ENCODE results near the gene SELENOP. TPM values are rescaled to one million over a fixed set of nuclear protein-coding genes. Genes with fewer than 3 reads are reported as not detected.

Gene SELENOP
- total and polyA plus RNA-seq, 2 experiments from 2014 or later, result 3,137 to 5,946 TPM

- TF ChIP-seq EZH2 (IDR thresholded peaks at IDR 0.05; ENCODE audit: borderline replicate concordance) (no peak), EZH2phosphoT487 (IDR thresholded peaks at IDR 0.05; ENCODE audit: low read depth, severe bottlenecking, unreplicated experiment) (no peak), CTCF (IDR thresholded peaks at IDR 0.05; ENCODE audit: poor library complexity) (no peak)
- no peaks in the 10 kb centered on the region for H3K27me3 ChIP-seq
- no peaks in the 10 kb centered on the region for H3K79me2 ChIP-seq
- no peaks in the 10 kb centered on the region for H3K9me2 ChIP-seq (replicated peaks; ENCODE audit: insufficient read depth)
- H3K9me3 ChIP-seq (ENCODE audit: low read depth), result no peaks in the 10 kb centered on the region
- no peak overlapping the region for H3K4me3 ChIP-seq
- no peaks in the 10 kb centered on the region for H3K36me3 ChIP-seq (replicated peaks; ENCODE audit: insufficient read depth, low read depth)
- DNase-seq (ENCODE audit: low spot score), result no peak
- no peaks in the 10 kb centered on the region for H4K20me1 ChIP-seq (ENCODE audit: insufficient read depth, poor library complexity, severe bottlenecking)
- H3K4me1 ChIP-seq (ENCODE audit: insufficient read depth), result peaks cover 16% of the 10 kb centered on the region
- H2AFZ ChIP-seq, result no peak overlapping the region
- no peak overlapping the region for H3K27ac ChIP-seq
- WGBS (ENCODE audit: low lambda C conversion rate, missing lambda C conversion rate), result 89% methylated on average over 9 of the region's 9 CpGs
- no peak overlapping the region for H3K4me2 ChIP-seq
Observed at GRCh38 chr5:42825422-42826148, 13.9 kb upstream of the SELENOP start.

DNA sequence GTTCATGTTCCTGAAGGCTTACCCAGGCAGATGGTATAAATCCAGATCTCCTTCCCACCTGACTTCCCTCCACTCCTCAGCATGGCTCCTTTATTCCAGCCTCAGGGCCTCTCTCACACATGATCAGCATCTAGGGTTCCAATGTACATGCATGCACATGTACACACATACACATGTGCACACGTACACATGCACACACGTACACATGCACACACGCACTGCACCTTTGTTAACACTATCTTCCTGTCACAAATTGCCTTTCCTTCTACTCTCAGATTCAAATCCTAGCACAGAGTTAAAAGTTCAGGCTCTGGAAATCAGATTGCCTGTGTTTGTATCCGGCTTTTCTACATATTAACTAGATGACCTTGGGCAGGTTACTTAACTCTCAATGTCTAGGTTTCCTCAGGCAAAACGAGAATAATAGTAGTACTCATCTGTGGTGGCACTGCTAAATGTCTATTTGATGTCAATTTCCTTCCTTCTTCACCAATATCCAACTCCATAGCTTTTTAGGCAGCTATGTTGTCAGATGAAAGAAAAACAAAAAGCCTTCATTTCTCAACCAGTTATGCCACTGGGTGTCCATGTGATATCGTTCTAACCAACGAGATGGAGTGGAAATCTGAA, 12.8 kb upstream of the SELENOP start:
- Histone ChIP-seq H3K36me3 (replicated peaks; ENCODE audit: insufficient read depth, low read depth) (no peaks in the 10 kb centered on the region), H3K4me2 (peak overlapping the region; percentile 31), H3K9me3 (ENCODE audit: low read depth) (no peaks in the 10 kb centered on the region), H3K27me3 (no peaks in the 10 kb centered on the region), H3K9me2 (replicated peaks; ENCODE audit: insufficient read depth) (no peaks in the 10 kb centered on the region), H3K27ac (peak overlapping the region; percentile 35), H2AFZ (no peak overlapping the region), H3K4me1 (ENCODE audit: insufficient read depth) (peaks cover 14% of the 10 kb centered on the region), H3K4me3 (no peak overlapping the region), H4K20me1 (ENCODE audit: insufficient read depth, poor library complexity, severe bottlenecking) (no peaks in the 10 kb centered on the region), H3K79me2 (no peaks in the 10 kb centered on the region)
- 72% methylated on average over 7 of the region's 7 CpGs for WGBS (ENCODE audit: low lambda C conversion rate, missing lambda C conversion rate)
- TF ChIP-seq CTCF (IDR thresholded peaks at IDR 0.05; ENCODE audit: poor library complexity), result no peak
- TF ChIP-seq EZH2 (IDR thresholded peaks at IDR 0.05; ENCODE audit: borderline replicate concordance), result no peak
- TF ChIP-seq EZH2phosphoT487 (IDR thresholded peaks at IDR 0.05; ENCODE audit: low read depth, severe bottlenecking, unreplicated experiment), result no peak
- no peak for DNase-seq (ENCODE audit: low spot score)

DNA sequence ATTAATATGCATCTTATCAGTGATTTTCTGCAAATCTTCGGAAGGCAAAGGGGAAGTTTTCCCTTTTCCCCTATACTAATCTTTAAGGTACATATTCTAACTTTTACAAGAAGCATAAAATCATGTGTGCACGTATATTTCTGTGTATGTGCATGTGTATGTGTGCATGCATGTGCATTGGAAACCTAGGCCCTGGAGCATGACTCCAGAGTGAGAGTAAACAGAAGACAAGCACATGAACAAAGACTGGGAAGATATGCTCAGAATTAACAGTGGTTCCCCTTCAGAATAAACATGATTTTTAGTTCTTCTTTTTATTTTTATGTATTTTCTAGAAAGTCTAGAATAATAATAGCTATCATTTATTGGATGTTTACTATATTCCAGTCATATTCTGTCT, 10.9 kb upstream of the SELENOP start:
- WGBS (ENCODE audit: low lambda C conversion rate, missing lambda C conversion rate), result 91% methylated on average over 2 of the region's 2 CpGs
- Histone ChIP-seq H3K9me3 (ENCODE audit: low read depth) (no peaks in the 10 kb centered on the region), H3K36me3 (replicated peaks; ENCODE audit: insufficient read depth, low read depth) (no peaks in the 10 kb centered on the region), H3K27me3 (no peaks in the 10 kb centered on the region), H3K27ac (no peak overlapping the region), H4K20me1 (ENCODE audit: insufficient read depth, poor library complexity, severe bottlenecking) (no peaks in the 10 kb centered on the region), H2AFZ (no peak overlapping the region), H3K4me1 (ENCODE audit: insufficient read depth) (peaks cover 8% of the 10 kb centered on the region), H3K4me2 (no peak overlapping the region), H3K4me3 (no peak overlapping the region), H3K79me2 (no peaks in the 10 kb centered on the region), H3K9me2 (replicated peaks; ENCODE audit: insufficient read depth) (no peaks in the 10 kb centered on the region)
- TF ChIP-seq EZH2phosphoT487 (IDR thresholded peaks at IDR 0.05; ENCODE audit: low read depth, severe bottlenecking, unreplicated experiment) (no peak), EZH2 (IDR thresholded peaks at IDR 0.05; ENCODE audit: borderline replicate concordance) (no peak), CTCF (IDR thresholded peaks at IDR 0.05; ENCODE audit: poor library complexity) (no peak)
- no peak for DNase-seq (ENCODE audit: low spot score)

Measured in hepatocyte (in vitro differentiated cells).